ENCODE measurements around the gene CBFA2T3. TPM values are rescaled to one million over a fixed set of nuclear protein-coding genes. Genes with fewer than 3 reads are reported as not detected.

Gene CBFA2T3
- total RNA-seq (1 to 10 TPM; 4.4 to 9.4 TPM), polyA plus RNA-seq (1 to 10 TPM in 1 of 2 donors, under 1 TPM in 1; 0.18 to 1.0 TPM)
- long read RNA-seq, donor 1, partial matches to known transcripts: 7 of 8 reads
- long read RNA-seq, donor 1, other reads (novel, unspliced or antisense): 1 of 8 reads
- long read RNA-seq, donor 2, partial matches to known transcripts: 4 of 9 reads
- long read RNA-seq, donor 2, other reads (novel, unspliced or antisense): 4 of 9 reads

GRCh38 chr16:88977018-88977811, at the start of gene CBFA2T3:
TSS of gene CBFA2T3 (minus strand) at chr16:88977207. CDS start at chr16:88976807, 400 bp downstream.
- WGBS, 2 donors: 51 to 54% methylated on average over 31 to 32 of the region's 32 CpGs
- intact Hi-C loops (cut with DNase I): no loop called here
- ATAC-seq (ENCODE audit: low FRiP score) (peak; percentile 63), DNase-seq (peak in 1 of 2 donors; percentile 89)
- H3K9me3 ChIP-seq (ENCODE audit: control insufficient read depth, low read length): no peaks in the 10 kb centered on the region
- no peaks in the 10 kb centered on the region for H3K27me3 ChIP-seq (ENCODE audit: control insufficient read depth in 1 of 2, insufficient read depth in 2 of 2, low read length in 1 of 2)
- H3K27ac ChIP-seq (ENCODE audit: low read depth in 1 of 2, low read length in 2 of 2): no peak within 1 kb of the TSS
- no peaks in the 10 kb centered on the region for H3K4me1 ChIP-seq (ENCODE audit: control insufficient read depth in 1 of 2, insufficient read depth in 2 of 2, low read length in 2 of 2)
- H3K4me3 ChIP-seq (ENCODE audit: low read length in 2 of 2): no peak within 1 kb of the TSS
- H3K36me3 ChIP-seq (ENCODE audit: control insufficient read depth in 1 of 2, insufficient read depth in 2 of 2, low read length in 1 of 2): no peaks in the 10 kb centered on the region

- 67 to 75% methylated on average over 5 of the region's 5 CpGs for WGBS, 2 donors
- no peaks in the 10 kb centered on the region for H3K27me3 ChIP-seq (ENCODE audit: control insufficient read depth in 1 of 2, insufficient read depth in 2 of 2, low read length in 1 of 2)
These were observed 49.2 kb upstream of the CBFA2T3 start for GRCh38 chr16:89026121-89026612.

GRCh38 chr16:89025636-89026035, 48.6 kb upstream of the CBFA2T3 start:
- intact Hi-C loops (cut with DNase I): no loop called here
- 88 to 89% methylated on average over 4 of the region's 4 CpGs for WGBS, 2 donors
- ATAC-seq (ENCODE audit: low FRiP score) (no peak), DNase-seq (peak in 1 of 2 donors; percentile 32)
- Histone ChIP-seq H3K27ac (ENCODE audit: low read depth in 1 of 2, low read length in 2 of 2) (no peak overlapping the region), H3K4me1 (ENCODE audit: control insufficient read depth in 1 of 2, insufficient read depth in 2 of 2, low read length in 2 of 2) (no peaks in the 10 kb centered on the region), H3K9me3 (ENCODE audit: control insufficient read depth, low read length) (peaks cover 7% of the 10 kb centered on the region), H3K27me3 (ENCODE audit: control insufficient read depth in 1 of 2, insufficient read depth in 2 of 2, low read length in 1 of 2) (no peaks in the 10 kb centered on the region), H3K4me3 (ENCODE audit: low read length in 2 of 2) (no peak overlapping the region), H3K36me3 (ENCODE audit: control insufficient read depth in 1 of 2, insufficient read depth in 2 of 2, low read length in 1 of 2) (no peaks in the 10 kb centered on the region)

More at GRCh38 chr16:89026121-89026612, 49.2 kb upstream of the CBFA2T3 start:
- intact Hi-C loops (cut with DNase I): no loop called here
- no peaks in the 10 kb centered on the region for H3K36me3 ChIP-seq (ENCODE audit: control insufficient read depth in 1 of 2, insufficient read depth in 2 of 2, low read length in 1 of 2)
- peaks cover 7% of the 10 kb centered on the region for H3K9me3 ChIP-seq (ENCODE audit: control insufficient read depth, low read length)
- no peaks in the 10 kb centered on the region for H3K4me1 ChIP-seq (ENCODE audit: control insufficient read depth in 1 of 2, insufficient read depth in 2 of 2, low read length in 2 of 2)
- H3K4me3 ChIP-seq (ENCODE audit: low read length in 2 of 2): no peak overlapping the region
- no peak for DNase-seq
- no peak for ATAC-seq (ENCODE audit: low FRiP score)
- no peak overlapping the region for H3K27ac ChIP-seq (ENCODE audit: low read depth in 1 of 2, low read length in 2 of 2)

- Histone ChIP-seq H3K27me3 (ENCODE audit: control insufficient read depth in 1 of 2, insufficient read depth in 2 of 2, low read length in 1 of 2) (no peaks in the 10 kb centered on the region), H3K4me3 (ENCODE audit: low read length in 2 of 2) (no peak overlapping the region), H3K36me3 (ENCODE audit: control insufficient read depth in 1 of 2, insufficient read depth in 2 of 2, low read length in 1 of 2) (no peaks in the 10 kb centered on the region), H3K4me1 (ENCODE audit: control insufficient read depth in 1 of 2, insufficient read depth in 2 of 2, low read length in 2 of 2) (no peaks in the 10 kb centered on the region), H3K27ac (ENCODE audit: low read depth in 1 of 2, low read length in 2 of 2) (no peak overlapping the region), H3K9me3 (ENCODE audit: control insufficient read depth, low read length) (peaks cover 7% of the 10 kb centered on the region)
- intact Hi-C loops (cut with DNase I): no loop called here
- DNase-seq: peak; percentile 9 to 44
- ATAC-seq (ENCODE audit: low FRiP score): no peak
- WGBS, 2 donors: 83% methylated on average over 11 of the region's 11 CpGs
These were observed 47.6 kb upstream of the CBFA2T3 start for GRCh38 chr16:89024546-89025060.

- WGBS, 2 donors: 71 to 72% methylated on average over 23 of the region's 23 CpGs
- Histone ChIP-seq H3K36me3 (ENCODE audit: control insufficient read depth in 1 of 2, insufficient read depth in 2 of 2, low read length in 1 of 2) (no peaks in the 10 kb centered on the region), H3K4me3 (ENCODE audit: low read length in 2 of 2) (no peak overlapping the region), H3K9me3 (ENCODE audit: control insufficient read depth, low read length) (peaks cover 7% of the 10 kb centered on the region), H3K27ac (ENCODE audit: low read depth in 1 of 2, low read length in 2 of 2) (no peak overlapping the region), H3K4me1 (ENCODE audit: control insufficient read depth in 1 of 2, insufficient read depth in 2 of 2, low read length in 2 of 2) (no peaks in the 10 kb centered on the region), H3K27me3 (ENCODE audit: control insufficient read depth in 1 of 2, insufficient read depth in 2 of 2, low read length in 1 of 2) (no peaks in the 10 kb centered on the region)
- intact Hi-C loops (cut with DNase I): no loop called here
- DNase-seq (peak; percentile 28 to 67), ATAC-seq (ENCODE audit: low FRiP score) (no peak)
These were observed 46.9 kb upstream of the CBFA2T3 start for GRCh38 chr16:89023621-89024511.

- peak in 1 of 2 donors; percentile 43 for DNase-seq
- Histone ChIP-seq H3K9me3 (ENCODE audit: control insufficient read depth, low read length) (peaks cover 7% of the 10 kb centered on the region), H3K4me1 (ENCODE audit: control insufficient read depth in 1 of 2, insufficient read depth in 2 of 2, low read length in 2 of 2) (no peaks in the 10 kb centered on the region), H3K27ac (ENCODE audit: low read depth in 1 of 2, low read length in 2 of 2) (no peak overlapping the region), H3K36me3 (ENCODE audit: control insufficient read depth in 1 of 2, insufficient read depth in 2 of 2, low read length in 1 of 2) (no peaks in the 10 kb centered on the region), H3K27me3 (ENCODE audit: control insufficient read depth in 1 of 2, insufficient read depth in 2 of 2, low read length in 1 of 2) (no peaks in the 10 kb centered on the region), H3K4me3 (ENCODE audit: low read length in 2 of 2) (no peak overlapping the region)
- ATAC-seq (ENCODE audit: low FRiP score): no peak
- intact Hi-C loops (cut with DNase I): no loop called here
- 89 to 91% methylated on average over 10 of the region's 10 CpGs for WGBS, 2 donors
These were observed 46.1 kb upstream of the CBFA2T3 start for GRCh38 chr16:89023151-89023551.

- H3K27me3 ChIP-seq (ENCODE audit: control insufficient read depth in 1 of 2, insufficient read depth in 2 of 2, low read length in 1 of 2): no peaks in the 10 kb centered on the region
- peaks cover 7% of the 10 kb centered on the region for H3K9me3 ChIP-seq (ENCODE audit: control insufficient read depth, low read length)
- no peak overlapping the region for H3K27ac ChIP-seq (ENCODE audit: low read depth in 1 of 2, low read length in 2 of 2)
- DNase-seq: peak; percentile 26 to 47
- no peaks in the 10 kb centered on the region for H3K36me3 ChIP-seq (ENCODE audit: control insufficient read depth in 1 of 2, insufficient read depth in 2 of 2, low read length in 1 of 2)
- no peak overlapping the region for H3K4me3 ChIP-seq (ENCODE audit: low read length in 2 of 2)
- 74% methylated on average over 25 of the region's 25 CpGs for WGBS, 2 donors
- intact Hi-C loops (cut with DNase I): no loop called here
- ATAC-seq (ENCODE audit: low FRiP score): no peak
- no peaks in the 10 kb centered on the region for H3K4me1 ChIP-seq (ENCODE audit: control insufficient read depth in 1 of 2, insufficient read depth in 2 of 2, low read length in 2 of 2)
These were observed 45.2 kb upstream of the CBFA2T3 start for GRCh38 chr16:89022051-89022836.

Data from aorta (tissue), 5 donors.